Measurements from ENCODE around the gene YDJC.
"Not testable (repeated sequence)": the region's sequence is repeated elsewhere in the genome, so short reads cannot be mapped to it uniquely, and the experiment has no call there.

Gene YDJC, protein sequence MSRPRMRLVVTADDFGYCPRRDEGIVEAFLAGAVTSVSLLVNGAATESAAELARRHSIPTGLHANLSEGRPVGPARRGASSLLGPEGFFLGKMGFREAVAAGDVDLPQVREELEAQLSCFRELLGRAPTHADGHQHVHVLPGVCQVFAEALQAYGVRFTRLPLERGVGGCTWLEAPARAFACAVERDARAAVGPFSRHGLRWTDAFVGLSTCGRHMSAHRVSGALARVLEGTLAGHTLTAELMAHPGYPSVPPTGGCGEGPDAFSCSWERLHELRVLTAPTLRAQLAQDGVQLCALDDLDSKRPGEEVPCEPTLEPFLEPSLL

DNA sequence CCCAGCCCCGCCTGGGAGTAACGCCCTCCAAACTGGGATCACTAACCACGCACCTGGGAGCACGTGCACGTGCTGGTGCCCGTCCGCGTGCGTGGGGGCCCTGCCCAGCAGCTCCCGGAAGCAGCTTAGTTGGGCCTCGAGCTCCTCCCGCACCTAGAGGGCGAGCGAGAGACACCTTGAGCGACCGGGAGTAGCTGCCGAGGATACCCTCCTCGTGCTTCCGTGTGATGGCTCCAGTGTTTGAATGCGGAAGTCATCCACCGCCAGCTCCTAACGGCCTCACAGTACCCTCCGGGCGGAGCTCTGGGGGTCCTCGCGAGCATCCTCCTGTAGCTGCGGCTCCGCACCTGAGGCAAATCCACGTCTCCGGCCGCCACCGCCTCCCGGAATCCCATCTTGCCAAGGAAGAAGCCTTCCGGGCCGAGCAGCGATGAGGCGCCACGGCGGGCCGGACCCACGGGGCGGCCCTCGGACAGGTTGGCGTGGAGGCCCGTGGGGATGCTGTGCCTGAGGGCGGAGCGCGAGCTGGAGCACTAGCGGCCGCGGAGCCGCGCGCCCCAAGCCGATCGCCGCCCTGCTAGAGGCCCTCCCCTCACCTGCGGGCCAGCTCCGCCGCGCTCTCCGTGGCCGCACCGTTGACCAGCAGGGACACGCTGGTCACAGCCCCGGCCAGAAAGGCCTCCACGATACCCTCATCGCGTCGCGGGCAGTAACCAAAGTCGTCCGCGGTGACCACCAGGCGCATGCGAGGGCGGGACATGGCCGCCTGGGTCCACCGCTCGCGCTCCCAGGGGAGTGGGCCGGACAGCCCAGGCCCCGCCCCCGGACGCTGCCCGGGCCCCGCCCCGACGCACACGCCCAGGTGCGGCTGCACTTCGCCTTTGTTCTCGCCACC, at the start of gene YDJC:
TSS of gene YDJC (minus strand) at position 768 of the 895 bp plus-strand sequence. CDS start at position 760, 8 bp downstream.
- intact Hi-C loops (cut with DNase I): no loop called here
- DNase-seq: peak in 9 of 10 donors; percentile 84 to 99 (median 92)

DNA sequence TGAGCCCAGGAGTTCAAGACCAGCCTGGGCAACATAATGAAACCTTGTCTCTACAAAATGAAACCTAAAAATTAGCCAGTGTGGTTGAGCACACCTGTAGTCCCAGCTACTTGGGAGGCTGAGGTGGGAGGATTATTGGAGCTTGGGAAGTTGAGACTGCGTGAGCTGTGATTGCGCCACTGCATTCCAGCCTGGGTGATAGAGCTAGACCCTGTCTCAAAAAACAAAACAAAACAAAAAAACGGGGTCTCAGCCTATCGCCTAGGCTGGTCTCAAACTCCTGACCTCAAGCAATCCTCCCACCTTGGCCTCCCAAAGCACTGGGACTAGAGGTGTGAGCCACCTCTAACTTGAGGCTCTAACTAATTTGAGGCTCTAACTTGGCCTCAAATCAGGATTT, 49.6 kb upstream of the YDJC start:
- no peak for DNase-seq
- intact Hi-C loops (cut with DNase I): no loop called here

DNA sequence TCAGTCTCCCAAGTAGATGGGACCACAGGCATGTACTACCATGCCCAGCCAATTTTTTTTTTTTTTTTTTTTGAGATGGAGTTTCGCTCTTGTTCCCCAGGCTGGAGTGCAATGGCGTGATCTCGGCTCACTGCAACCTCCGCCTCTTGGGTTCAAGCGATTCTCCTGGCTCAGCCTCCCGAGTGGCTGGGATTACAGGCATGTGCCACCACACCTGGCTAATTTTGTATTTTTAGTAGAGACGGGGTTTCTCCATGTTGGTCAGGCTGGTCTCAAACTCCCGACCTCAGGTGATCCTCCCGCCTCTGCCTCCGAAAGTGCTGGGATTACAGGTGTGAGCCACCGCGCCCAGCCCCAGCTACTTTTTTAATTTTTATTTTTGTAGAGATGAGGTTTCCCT, 49.0 kb upstream of the YDJC start:
- DNase-seq; intact Hi-C loops (cut with DNase I): not testable (repeated sequence)

GRCh38 chr22:21677606-21678443, 48.0 kb upstream of the YDJC start:
- DNase-seq: no peak
- intact Hi-C loops (cut with DNase I): no loop called here

- no peak for DNase-seq
Measured at GRCh38 chr22:21674638-21675245, 44.9 kb upstream of the YDJC start.

DNA sequence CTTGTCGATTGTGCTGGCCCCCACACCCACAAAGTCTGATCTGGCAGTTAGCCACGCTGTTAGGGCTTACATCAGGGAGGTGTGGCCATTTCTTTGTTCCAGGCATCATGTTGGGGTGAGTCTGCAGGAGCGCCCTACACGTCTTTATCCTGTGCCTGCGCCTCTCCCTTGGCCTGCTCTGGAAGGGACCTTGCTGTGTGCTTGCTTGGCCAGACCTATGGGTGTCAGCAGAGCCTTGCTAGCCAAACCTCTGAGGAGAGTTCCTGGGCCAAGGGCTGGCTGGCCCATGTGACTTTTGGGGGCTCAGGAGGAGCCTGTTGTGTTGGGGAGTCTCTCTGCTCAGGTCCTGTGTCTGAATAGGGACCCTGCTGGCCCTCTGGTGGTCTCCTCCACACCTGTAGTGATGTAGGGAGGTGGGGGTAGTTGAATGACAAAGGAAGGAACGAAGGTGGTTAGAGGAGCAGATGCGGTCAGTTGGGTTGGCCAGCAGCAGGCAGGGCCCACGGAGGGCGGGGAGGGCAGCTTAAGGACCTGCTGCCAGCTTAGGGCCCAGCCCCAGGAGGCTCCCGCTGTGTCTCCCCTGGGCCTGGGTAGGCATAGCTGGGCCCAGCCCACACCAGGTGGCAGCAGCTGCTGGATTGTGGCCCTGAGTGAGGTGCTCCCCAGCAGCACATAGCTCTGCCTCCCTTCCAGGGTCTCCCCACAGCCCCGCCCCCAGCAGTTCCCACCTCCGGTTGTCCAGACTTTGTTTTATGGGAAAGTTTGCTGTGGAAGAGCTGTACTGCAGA, 43.9 kb upstream of the YDJC start:
- intact Hi-C loops (cut with DNase I): no loop called here
- DNase-seq: no peak

More at GRCh38 chr22:21674638-21675245, 44.9 kb upstream of the YDJC start:
- intact Hi-C loops (cut with DNase I): no loop called here

GRCh38 chr22:21672107-21672629, 42.3 kb upstream of the YDJC start:
- no peak for DNase-seq
- intact Hi-C loops (cut with DNase I): no loop called here

GRCh38 chr22:21669026-21669425, 39.2 kb upstream of the YDJC start:
- intact Hi-C loops (cut with DNase I): no loop called here
- no peak for DNase-seq

DNA sequence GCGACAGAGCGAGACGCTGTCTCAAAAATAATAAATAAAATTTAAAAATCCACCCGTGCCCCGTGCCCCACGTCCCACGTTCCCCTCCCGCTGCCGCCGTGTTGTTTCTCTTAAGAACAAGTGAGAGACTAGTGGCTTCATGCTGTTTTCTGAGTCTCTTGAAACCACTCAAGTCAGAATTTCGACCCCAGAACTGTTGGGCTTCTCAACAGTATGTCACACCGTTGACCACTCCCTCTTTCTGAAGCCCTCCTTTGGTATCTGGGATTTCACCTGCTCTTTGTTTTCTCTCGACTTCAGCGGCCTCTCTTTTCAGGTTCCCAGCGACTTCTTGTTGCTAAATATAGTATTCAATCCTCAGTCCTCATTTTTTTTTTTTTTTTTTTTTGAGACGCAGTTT, 37.0 kb upstream of the YDJC start:
- intact Hi-C loops (cut with DNase I): no loop called here
- no peak for DNase-seq

GRCh38 chr22:21665047-21665851, 35.4 kb upstream of the YDJC start:
- DNase-seq: no peak
- intact Hi-C loops (cut with DNase I): no loop called here

DNA sequence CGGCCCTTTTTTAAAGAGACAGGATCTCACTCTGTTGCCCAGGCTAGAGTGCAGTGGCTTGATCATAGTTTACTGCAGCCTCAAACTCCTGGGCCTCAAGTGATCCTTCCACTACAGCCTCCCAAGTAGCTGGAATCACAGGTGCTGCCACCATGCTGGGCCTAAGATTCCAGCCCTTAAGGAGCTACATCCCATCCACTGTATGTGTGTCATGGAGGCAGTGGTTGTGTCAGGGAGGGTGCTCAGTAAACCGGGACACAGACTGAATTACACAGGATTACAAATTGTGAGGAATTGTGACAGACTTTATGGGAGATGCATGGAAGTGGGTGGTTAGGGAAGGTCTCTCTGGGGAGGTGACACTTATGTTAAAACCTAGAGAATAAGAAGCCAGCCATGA, 33.9 kb upstream of the YDJC start:
- DNase-seq: no peak
- intact Hi-C loops (cut with DNase I): no loop called here

GRCh38 chr22:21661991-21662390, 32.2 kb upstream of the YDJC start:
- intact Hi-C loops (cut with DNase I): no loop called here
- no peak for DNase-seq

GRCh38 chr22:21660904-21661303, 31.1 kb upstream of the YDJC start:
- no peak for DNase-seq
- intact Hi-C loops (cut with DNase I): no loop called here

- intact Hi-C loops (cut with DNase I): no loop called here
- no peak for DNase-seq
Measured at GRCh38 chr22:21659864-21660525, 30.2 kb upstream of the YDJC start.

DNA sequence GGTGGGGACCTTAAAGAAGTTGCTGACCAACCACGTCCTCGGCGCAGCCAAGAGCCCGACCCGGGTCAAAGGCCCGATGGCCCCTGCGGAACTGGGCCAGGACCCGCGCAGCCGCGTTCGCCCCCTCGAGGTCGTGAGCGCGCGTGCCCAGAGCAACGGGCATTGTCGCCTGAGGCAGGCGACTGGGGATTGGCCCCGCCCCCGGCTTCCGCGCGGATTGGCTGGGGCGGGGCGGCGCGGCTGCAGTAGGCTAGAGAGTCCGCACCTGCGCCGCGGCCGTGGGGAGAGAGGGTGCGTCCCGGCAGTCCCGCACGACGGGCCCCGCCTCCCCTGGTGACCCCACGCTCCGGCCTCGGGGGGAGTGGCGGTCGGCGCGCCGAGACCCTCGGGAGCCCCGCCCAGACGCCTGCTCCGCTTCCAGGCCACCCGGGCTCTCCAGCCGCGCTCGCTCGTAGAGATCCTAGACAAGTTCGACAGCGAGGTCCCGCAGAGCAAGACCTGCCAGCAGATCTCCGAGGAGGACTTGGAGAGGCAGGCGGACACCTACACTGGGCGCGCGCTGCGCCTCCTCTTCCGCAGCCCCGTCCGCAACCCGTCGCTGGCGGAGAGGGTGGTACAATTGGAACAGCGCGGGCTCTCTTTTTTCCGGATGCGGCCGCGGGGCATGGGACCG, 27.7 kb upstream of the YDJC start:
- peak in 3 of 10 donors; percentile 30 to 90 (median 47) for DNase-seq
- intact Hi-C loops (cut with DNase I): no loop called here

- no peak for DNase-seq
- intact Hi-C loops (cut with DNase I): no loop called here
Measured at GRCh38 chr22:21657020-21657359, 27.2 kb upstream of the YDJC start.
